H9 (cell line): ENCODE measurements around the gene DUSP11. TPM values are rescaled to one million over a fixed set of nuclear protein-coding genes. Genes with fewer than 3 reads are reported as not detected.

Experiments used
- DNase-seq: peaks from one replicate; pipeline ENCODE4 v3.0.0-alpha.2; 2017
- H2AFZ ChIP-seq: one replicate; pipeline ENCODE4 v1.6.1; 2013; ENCODE audit warnings: mild to moderate bottlenecking, low read length, control low read depth, moderate library complexity
- H2AK5ac ChIP-seq: 2 replicates; pipeline ENCODE4 v1.6.1; 2013; ENCODE audit warnings: low read length, control low read depth, mixed read lengths; ENCODE audit not compliant: insufficient read length
- H2BK120ac ChIP-seq: one replicate; pipeline ENCODE4 v1.6.1; 2013; ENCODE audit warnings: low read depth, mild to moderate bottlenecking, low read length, control low read depth, inconsistent platforms; ENCODE audit not compliant: poor library complexity, severe bottlenecking
- H2BK12ac ChIP-seq: 2 replicates; pipeline ENCODE4 v1.6.1; 2013; ENCODE audit warnings: low read length, control low read depth, mixed read lengths, low read depth; ENCODE audit not compliant: insufficient read length
- H2BK15ac ChIP-seq: 2 replicates; pipeline ENCODE4 v1.6.1; 2013; ENCODE audit warnings: low read depth, low read length, control low read depth
- H2BK20ac ChIP-seq: one replicate; pipeline ENCODE4 v1.6.1; 2013; ENCODE audit warnings: low read depth, mild to moderate bottlenecking, low read length, control low read depth, inconsistent platforms; ENCODE audit not compliant: poor library complexity, severe bottlenecking
- H2BK5ac ChIP-seq: 2 replicates; pipeline ENCODE4 v1.6.1; 2013; ENCODE audit warnings: low read length, control low read depth, mixed read lengths; ENCODE audit not compliant: insufficient read length
- H3K14ac ChIP-seq: 2 replicates; pipeline ENCODE4 v1.6.1; 2013; ENCODE audit warnings: low read length, control low read depth; ENCODE audit not compliant: insufficient read depth
- H3K18ac ChIP-seq: 2 replicates; pipeline ENCODE4 v1.6.1; 2013; ENCODE audit warnings: low read depth, mild to moderate bottlenecking, mixed read lengths, low read length, control low read depth; ENCODE audit not compliant: insufficient read length
- H3K23ac ChIP-seq: 2 replicates; pipeline ENCODE4 v1.6.1; 2013; ENCODE audit warnings: low read length, control low read depth, mixed read lengths, low read depth; ENCODE audit not compliant: insufficient read length
- H3K23me2 ChIP-seq: 2 replicates; pipeline ENCODE4 v1.6.1; 2013; ENCODE audit warnings: low read depth, mild to moderate bottlenecking, mixed read lengths, low read length, control low read depth; ENCODE audit not compliant: insufficient read length, poor library complexity, severe bottlenecking
- H3K27ac ChIP-seq: 2 replicates; pipeline ENCODE4 v1.5.1; 2013; ENCODE audit warnings: low read length, control low read depth, mixed read lengths, low read depth; ENCODE audit not compliant: insufficient read length
- H3K27me3 ChIP-seq: 2 replicates; pipeline ENCODE4 v1.6.1; 2013; ENCODE audit warnings: low read length, control low read depth, inconsistent platforms; ENCODE audit not compliant: insufficient read depth
- H3K4ac ChIP-seq: 2 replicates; pipeline ENCODE4 v1.6.1; 2013; ENCODE audit warnings: low read depth, mild to moderate bottlenecking, control low read depth, inconsistent platforms, low read length, moderate library complexity
- H3K4me1 ChIP-seq: 2 replicates; pipeline ENCODE4 v1.6.1; 2013; ENCODE audit warnings: low read length, control low read depth, inconsistent platforms; ENCODE audit not compliant: insufficient read depth
- H3K4me2 ChIP-seq: 2 replicates; pipeline ENCODE4 v1.6.1; 2013; ENCODE audit warnings: low read length, control low read depth, mixed read lengths; ENCODE audit not compliant: insufficient read length, insufficient read depth
- H3K56ac ChIP-seq: 2 replicates; pipeline ENCODE4 v1.6.1; 2013; ENCODE audit warnings: low read depth, mild to moderate bottlenecking, mixed read lengths, low read length, control low read depth; ENCODE audit not compliant: insufficient read length
- H3K79me1 ChIP-seq: 2 replicates; pipeline ENCODE4 v1.6.1; 2013; ENCODE audit warnings: low read depth, mild to moderate bottlenecking, moderate library complexity, low read length, control low read depth, inconsistent platforms; ENCODE audit not compliant: insufficient read depth, poor library complexity, severe bottlenecking
- H3K79me2 ChIP-seq: 2 replicates; pipeline ENCODE4 v1.6.1; 2013; ENCODE audit warnings: low read length, control low read depth, inconsistent platforms; ENCODE audit not compliant: insufficient read depth
- H3K9ac ChIP-seq: 2 replicates; pipeline ENCODE4 v1.6.1; 2013; ENCODE audit warnings: low read length, control low read depth, mixed read lengths; ENCODE audit not compliant: insufficient read length; ENCODE audit errors: extremely low read depth
- H3K9me3 ChIP-seq: one replicate; pipeline ENCODE4 v1.6.1; 2013; ENCODE audit warnings: low read depth, low read length, inconsistent platforms; ENCODE audit not compliant: control insufficient read depth
- H3T11ph ChIP-seq: one replicate; pipeline ENCODE4 v1.6.1; 2013; ENCODE audit warnings: mild to moderate bottlenecking, low read length, control low read depth, inconsistent platforms
- H4K20me1 ChIP-seq: one replicate; pipeline ENCODE4 v1.6.1; 2013; ENCODE audit not compliant: control insufficient read depth, insufficient read length, insufficient read depth
- H4K5ac ChIP-seq: 2 replicates; pipeline ENCODE4 v1.6.1; 2013; ENCODE audit warnings: low read depth, mild to moderate bottlenecking, mixed read lengths, low read length, control low read depth; ENCODE audit not compliant: insufficient read length
- H4K8ac ChIP-seq: replicated peaks from 2 replicates; pipeline ENCODE4 v1.6.1; 2013; ENCODE audit warnings: low read length, control low read depth, mixed read lengths, low read depth; ENCODE audit not compliant: insufficient read length
- H4K91ac ChIP-seq: 2 replicates; pipeline ENCODE4 v1.6.1; 2013; ENCODE audit warnings: low read depth, mild to moderate bottlenecking, moderate library complexity, mixed read lengths, low read length, control low read depth; ENCODE audit not compliant: insufficient read length
- H3K27ac Mint-ChIP-seq, 3 experiments: 2 replicates in 2 of 3; 3 replicates in 1 of 3; pipeline ENCODE4 v1.8.0; 2020 to 2021; ENCODE audit warnings: mixed read lengths in 3 of 3, mild to moderate bottlenecking in 1 of 3, moderate library complexity in 1 of 3
- H3K27me3 Mint-ChIP-seq: 2 replicates; pipeline ENCODE4 v1.8.0; 2021; ENCODE audit warnings: low read depth, mild to moderate bottlenecking, moderate library complexity, mixed read lengths
- H3K36me3 Mint-ChIP-seq, 3 experiments: 2 replicates in 2 of 3; 3 replicates in 1 of 3; pipeline ENCODE4 v1.8.0; 2020 to 2021; ENCODE audit warnings: low read depth in 3 of 3, mixed read lengths in 3 of 3; ENCODE audit not compliant: insufficient read depth in 1 of 3
- H3K4me1 Mint-ChIP-seq, 2 experiments: 2 replicates each; pipeline ENCODE4 v1.8.0; 2020; ENCODE audit warnings: mixed read lengths in 2 of 2
- H3K4me3 Mint-ChIP-seq, 2 experiments: 2 replicates in 1 of 2; 3 replicates in 1 of 2; pipeline ENCODE4 v1.8.0; 2020 to 2021; ENCODE audit warnings: mild to moderate bottlenecking in 2 of 2, mixed read lengths in 2 of 2, moderate library complexity in 1 of 2
- H3K9me3 Mint-ChIP-seq, 2 experiments: 2 replicates in 1 of 2; 3 replicates in 1 of 2; pipeline ENCODE4 v1.8.0; 2020; ENCODE audit warnings: mild to moderate bottlenecking in 2 of 2, mixed read lengths in 2 of 2, moderate library complexity in 1 of 2
- CTCF ChIP-seq: fragments of 200-600 bp; sonication (generic); conservative IDR thresholded peaks from 3 replicates; pipeline ENCODE4 v1.8.0; 2021; ENCODE audit warnings: antibody characterized with exemption, mild to moderate bottlenecking
- WGBS: extraction: QIAGEN DNeasy Blood & Tissue Kit; methylation state at CpG from one replicate; pipeline ENCODE4 v1.1.7; 2013; ENCODE audit warnings: missing lambda C conversion rate, low lambda C conversion rate, mixed read lengths; ENCODE audit not compliant: insufficient read length; ENCODE audit errors: extremely low coverage; 5-methylcytosine and 5-hydroxymethylcytosine counted together
- total RNA-seq: library from RNA; stranded (reverse); gene quantifications from 2 replicates; pipeline ENCODE4 v1.2.1, GENCODE V29; 2021

The DUSP11 gene
- total RNA-seq, 1 experiment from 2014 or later, result 21.4 TPM

GRCh38 chr2:73736378-73736777 is 43.5 kb downstream of the DUSP11 start:
- Histone ChIP-seq H3K4ac (no peak overlapping the region), H4K8ac (no peak overlapping the region), H3K4me2 (peak overlapping the region; percentile 96), H3K27me3 (peaks cover 13% of the 10 kb centered on the region), H2AFZ (no peak overlapping the region), H2BK120ac (no peak overlapping the region), H3K18ac (no peak overlapping the region), H3K4me1 (no peaks in the 10 kb centered on the region), H2BK5ac (no peak overlapping the region), H3K56ac (no peak overlapping the region), H3K9me3 (no peaks in the 10 kb centered on the region), H2BK12ac (no peak overlapping the region), H4K5ac (no peak overlapping the region), H3K27ac (no peak overlapping the region), H3K9ac (peak overlapping the region; percentile 70), H3K79me1 (no peaks in the 10 kb centered on the region), H3K23me2 (peaks cover 7% of the 10 kb centered on the region), H3T11ph (no peak overlapping the region), H4K91ac (no peak overlapping the region), H3K79me2 (no peaks in the 10 kb centered on the region; the same call in 1 of the 2 replicates), H2AK5ac (no peak overlapping the region), H3K23ac (no peak overlapping the region), H3K14ac (no peak overlapping the region), H4K20me1 (no peaks in the 10 kb centered on the region), H2BK15ac (no peak overlapping the region), H2BK20ac (no peak overlapping the region)
- DNase-seq, result no peak
- H3K4me3 Mint-ChIP-seq, result peak overlapping the region; percentile 97 to 99
- H3K27ac Mint-ChIP-seq, result peak overlapping the region; percentile 19 to 89 (median 69); a peak in 4 of 7 replicates
- H3K4me1 Mint-ChIP-seq, result peaks cover 5 to 8% of the 10 kb centered on the region in 2 experiments
- H3K9me3 Mint-ChIP-seq, result peaks cover 10% of the 10 kb centered on the region in 2 experiments
- H3K36me3 Mint-ChIP-seq, result peaks cover 16 to 33% (median 25%) of the 10 kb centered on the region in 3 experiments
- WGBS, result no CpG with 5 or more reads among the region's 8 CpGs
- no peak for TF ChIP-seq CTCF
- H3K27me3 Mint-ChIP-seq, result peaks cover 41% of the 10 kb centered on the region
